PC-9 (cell line): ENCODE results near the gene SNCB. TPM values are rescaled to one million over a fixed set of nuclear protein-coding genes. Genes with fewer than 3 reads are reported as not detected.

Experiments used
- BruUV-seq: library from RNA; stranded (reverse); fragments of 400-500 nt; replicated peaks from 2 replicates; lab custom pipeline; 2021; lab: Mats Ljungman, UMichigan
- CTCF ChIA-PET: fragments of 300-600 bp; sonication (Branson Sonifier 250); formaldehyde crosslinking; loops from one replicate; lab custom pipeline; 2022; ENCODE audit warnings: antibody characterized with exemption; lab: Charles Lee
- POLR2A ChIA-PET: fragments of 300-600 bp; sonication (Branson Sonifier 250); formaldehyde crosslinking; loops from one replicate; lab custom pipeline; 2022; ENCODE audit warnings: antibody characterized with exemption; ENCODE audit not compliant: unreplicated experiment; lab: Charles Lee
- DNase-seq, 2 experiments: peaks; one replicate each; pipeline versions ENCODE4 v3.0.0 to v3.0.0-alpha.2; 2015 to 2022; ENCODE audit warnings: mixed read lengths in 1 of 2
- H2AFZ ChIP-seq: fragments of 200-600 bp; sonication (generic); 2 replicates; pipeline ENCODE4 v1.8.1; 2017; ENCODE audit warnings: antibody characterized with exemption
- H3F3A ChIP-seq: fragments of 200-600 bp; sonication (generic); 2 replicates; pipeline ENCODE4 v1.8.1; 2017; ENCODE audit warnings: antibody characterized with exemption, mild to moderate bottlenecking, low read depth; ENCODE audit not compliant: insufficient read depth
- H3K27ac ChIP-seq: fragments of 200-600 bp; sonication (generic); 2 replicates; pipeline ENCODE4 v1.6.1; 2016; ENCODE audit warnings: mixed run types
- H3K27me3 ChIP-seq: fragments of 200-600 bp; sonication (generic); 2 replicates; pipeline ENCODE4 v1.6.1; 2016; ENCODE audit warnings: low read depth, mixed run types; ENCODE audit not compliant: insufficient read depth
- H3K36me3 ChIP-seq: fragments of 200-600 bp; sonication (generic); 2 replicates; pipeline ENCODE4 v1.6.1; 2016; ENCODE audit warnings: low read depth, mixed run types
- H3K4me1 ChIP-seq: fragments of 200-600 bp; sonication (generic); replicated peaks from 2 replicates; pipeline ENCODE4 v1.6.1; 2016; ENCODE audit warnings: mixed run types; ENCODE audit not compliant: insufficient read depth
- H3K4me2 ChIP-seq: fragments of 200-600 bp; sonication (generic); 2 replicates; pipeline ENCODE4 v1.6.1; 2017; ENCODE audit warnings: mixed run types
- H3K4me3 ChIP-seq: fragments of 200-600 bp; sonication (generic); 2 replicates; pipeline ENCODE4 v1.6.1; 2016; ENCODE audit warnings: mixed run types
- H3K79me2 ChIP-seq: fragments of 200-600 bp; sonication (generic); 2 replicates; pipeline ENCODE4 v1.6.1; 2017; ENCODE audit warnings: low read depth, mixed run types
- H3K9me2 ChIP-seq: fragments of 200-600 bp; sonication (generic); 2 replicates; pipeline ENCODE4 v1.8.1; 2017; ENCODE audit warnings: mild to moderate bottlenecking; ENCODE audit not compliant: insufficient read depth
- H3K9me3 ChIP-seq: fragments of 200-600 bp; sonication (generic); 2 replicates; pipeline ENCODE4 v1.8.1; 2016; ENCODE audit warnings: low read depth; ENCODE audit not compliant: insufficient read depth
- H4K20me1 ChIP-seq: fragments of 200-600 bp; sonication (generic); 2 replicates; pipeline ENCODE4 v1.8.1; 2017; ENCODE audit not compliant: insufficient read depth
- CTCF ChIP-seq: fragments of 200-600 bp; sonication (generic); conservative IDR thresholded peaks from 2 replicates; pipeline ENCODE4 v1.6.1; 2017; ENCODE audit warnings: mixed run types, antibody characterized with exemption, mild to moderate bottlenecking, moderate library complexity
- EZH2 ChIP-seq: fragments of 200-600 bp; sonication (generic); IDR thresholded peaks from 2 replicates; pipeline ENCODE4 v1.8.0; 2017; ENCODE audit warnings: antibody characterized with exemption, low read depth
- intact Hi-C: fragments of 100-400 bp; cut with micrococcal nuclease; formaldehyde crosslinking; loops from one replicate; pipeline ENCODE4 v1.10.0; 2022; ENCODE audit not compliant: unreplicated experiment
- total RNA-seq: library from RNA; stranded (reverse); gene quantifications from 2 replicates; pipeline ENCODE4 v1.2.3, GENCODE V29; 2021

SNCB gene
- total RNA-seq, 1 experiment from 2014 or later = not detected

- H3K4me2 ChIP-seq = no peak overlapping the region
- H3K4me3 ChIP-seq = no peak overlapping the region
- DNase-seq = no peak
- H3F3A ChIP-seq = no peaks in the 10 kb centered on the region
- H2AFZ ChIP-seq = no peak overlapping the region
- H3K36me3 ChIP-seq = no peaks in the 10 kb centered on the region
- ChIA-PET POLR2A (no interaction called here), CTCF (no interaction called here)
- no peak for TF ChIP-seq CTCF
- no peak for TF ChIP-seq EZH2
- H3K9me2 ChIP-seq = no peaks in the 10 kb centered on the region
- H4K20me1 ChIP-seq = no peaks in the 10 kb centered on the region
- BruUV-seq = no TSS peak
- H3K79me2 ChIP-seq = no peaks in the 10 kb centered on the region
- no peaks in the 10 kb centered on the region; the same call in 1 of the 2 replicates for H3K9me3 ChIP-seq
- H3K27ac ChIP-seq = no peak overlapping the region
- H3K27me3 ChIP-seq = no peaks in the 10 kb centered on the region
- H3K4me1 ChIP-seq = no peaks in the 10 kb centered on the region
- intact Hi-C loops = no loop called here
Measured at GRCh38 chr5:176589039-176589769, 41.1 kb downstream of the SNCB start.

GRCh38 chr5:176588297-176588696, 42.0 kb downstream of the SNCB start:
- Histone ChIP-seq H4K20me1 (no peaks in the 10 kb centered on the region), H3K79me2 (no peaks in the 10 kb centered on the region), H3K36me3 (no peaks in the 10 kb centered on the region), H3F3A (no peaks in the 10 kb centered on the region), H3K27me3 (no peaks in the 10 kb centered on the region; the same call in 1 of the 2 replicates), H2AFZ (no peak overlapping the region), H3K27ac (no peak overlapping the region), H3K9me3 (no peaks in the 10 kb centered on the region; the same call in 1 of the 2 replicates), H3K4me1 (no peaks in the 10 kb centered on the region), H3K4me3 (no peak overlapping the region), H3K4me2 (no peak overlapping the region), H3K9me2 (no peaks in the 10 kb centered on the region)
- ChIA-PET CTCF (no interaction called here), POLR2A (interaction anchor here (0.5 kb wide), 1 partner anchor 102 kb away, joined by 3 read pairs; no protein-coding TSS in a partner anchor)
- intact Hi-C loops = no loop called here
- no peak for TF ChIP-seq CTCF
- TF ChIP-seq EZH2 = no peak
- no peak for DNase-seq
- no TSS peak for BruUV-seq

GRCh38 chr5:176587398-176587797, 42.9 kb downstream of the SNCB start:
- ChIA-PET CTCF (interaction anchor here (0.6 kb wide), 1 partner anchor 13 kb away, joined by 3 read pairs; no protein-coding TSS in a partner anchor), POLR2A (no interaction called here)
- H2AFZ ChIP-seq = no peak overlapping the region
- no peak overlapping the region for H3K4me2 ChIP-seq
- H3K27ac ChIP-seq = no peak overlapping the region
- TF ChIP-seq EZH2 = no peak
- TF ChIP-seq CTCF = no peak
- DNase-seq = no peak
- H3K4me3 ChIP-seq = no peak overlapping the region
- no peaks in the 10 kb centered on the region; the same call in 1 of the 2 replicates for H3K9me3 ChIP-seq
- H3K36me3 ChIP-seq = no peaks in the 10 kb centered on the region
- H3K9me2 ChIP-seq = no peaks in the 10 kb centered on the region
- H4K20me1 ChIP-seq = no peaks in the 10 kb centered on the region
- intact Hi-C loops = no loop called here
- H3K27me3 ChIP-seq = no peaks in the 10 kb centered on the region; the same call in 1 of the 2 replicates
- BruUV-seq = no TSS peak
- H3K4me1 ChIP-seq = no peaks in the 10 kb centered on the region
- H3F3A ChIP-seq = no peaks in the 10 kb centered on the region
- no peaks in the 10 kb centered on the region for H3K79me2 ChIP-seq
